Measurements from ENCODE around the gene CD151.

- TF ChIP-seq POLR2A (IDR thresholded peaks at IDR 0.05) = no peak
- no peak for TF ChIP-seq CTCF (IDR thresholded peaks at IDR 0.05)
Measured at GRCh38 chr11:884578-885070, 51.9 kb downstream of the CD151 start.

Measured in thyroid gland (tissue), 4 donors.